Measurements from ENCODE around the gene ABHD16A. TPM values are rescaled to one million over a fixed set of nuclear protein-coding genes. Genes with fewer than 3 reads are reported as not detected.

Gene ABHD16A
- total RNA-seq, 4 donors from 2014 or later = 38.5 to 43.3 (median 40.1) TPM

DNA sequence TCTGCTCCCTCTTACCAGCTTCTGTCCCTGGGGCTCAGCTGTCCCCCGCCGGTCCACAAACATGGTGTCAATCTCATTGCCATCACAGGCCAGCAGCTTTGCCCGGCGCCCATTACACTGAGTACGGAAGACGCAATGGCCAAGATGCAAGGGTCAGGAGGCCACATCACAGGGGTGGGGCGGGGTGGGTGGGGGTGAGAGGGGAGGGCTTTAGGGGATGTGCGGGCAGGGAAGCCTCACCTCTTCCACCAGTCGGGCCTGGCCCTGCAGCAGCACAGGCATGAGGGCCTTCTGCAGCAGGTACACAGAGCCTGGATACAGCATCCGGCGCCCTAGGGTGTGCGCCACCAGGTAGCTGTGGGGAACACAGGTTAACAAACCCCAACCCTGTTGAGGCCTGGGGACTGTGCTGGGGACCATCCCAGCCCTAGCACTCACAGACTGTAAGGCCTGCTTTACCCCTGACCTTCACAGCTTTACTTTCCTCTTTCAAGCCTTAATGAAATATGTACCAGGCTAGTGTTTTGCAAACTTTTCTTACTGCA, 11.5 kb downstream of the ABHD16A start:
- Histone ChIP-seq H3K27me3 (no peaks in the 10 kb centered on the region), H3K27ac (no peak overlapping the region), H3K4me3 (no peak overlapping the region), H3K9me3 (no peaks in the 10 kb centered on the region), H3K36me3 (peaks cover 35 to 100% (median 74%) of the 10 kb centered on the region in 3 donors), H3K4me1 (no peaks in the 10 kb centered on the region)
- DNase-seq = no peak
- WGBS, 2 donors = 94 to 100% methylated on average over 1 to 3 of the region's 12 CpGs
- intact Hi-C loops (cut with DNase I) = no loop called here
- no peak for TF ChIP-seq POLR2A (IDR thresholded peaks at IDR 0.05)
- TF ChIP-seq CTCF (IDR thresholded peaks at IDR 0.05) = no peak

- H3K4me3 ChIP-seq = no peak overlapping the region
- TF ChIP-seq CTCF (IDR thresholded peaks at IDR 0.05) = no peak
- no peak for TF ChIP-seq POLR2A (IDR thresholded peaks at IDR 0.05)
- intact Hi-C loops (cut with DNase I) = no loop called here
- WGBS, 2 donors = 88 to 93% methylated on average over 6 of the region's 6 CpGs
- DNase-seq = no peak
- peaks cover 35 to 100% (median 69%) of the 10 kb centered on the region in 3 donors for H3K36me3 ChIP-seq
- no peaks in the 10 kb centered on the region for H3K9me3 ChIP-seq
- no peak overlapping the region for H3K27ac ChIP-seq
- no peaks in the 10 kb centered on the region for H3K4me1 ChIP-seq
- H3K27me3 ChIP-seq = no peaks in the 10 kb centered on the region
These were observed 12.1 kb downstream of the ABHD16A start for GRCh38 chr6:31691078-31691463.

DNA sequence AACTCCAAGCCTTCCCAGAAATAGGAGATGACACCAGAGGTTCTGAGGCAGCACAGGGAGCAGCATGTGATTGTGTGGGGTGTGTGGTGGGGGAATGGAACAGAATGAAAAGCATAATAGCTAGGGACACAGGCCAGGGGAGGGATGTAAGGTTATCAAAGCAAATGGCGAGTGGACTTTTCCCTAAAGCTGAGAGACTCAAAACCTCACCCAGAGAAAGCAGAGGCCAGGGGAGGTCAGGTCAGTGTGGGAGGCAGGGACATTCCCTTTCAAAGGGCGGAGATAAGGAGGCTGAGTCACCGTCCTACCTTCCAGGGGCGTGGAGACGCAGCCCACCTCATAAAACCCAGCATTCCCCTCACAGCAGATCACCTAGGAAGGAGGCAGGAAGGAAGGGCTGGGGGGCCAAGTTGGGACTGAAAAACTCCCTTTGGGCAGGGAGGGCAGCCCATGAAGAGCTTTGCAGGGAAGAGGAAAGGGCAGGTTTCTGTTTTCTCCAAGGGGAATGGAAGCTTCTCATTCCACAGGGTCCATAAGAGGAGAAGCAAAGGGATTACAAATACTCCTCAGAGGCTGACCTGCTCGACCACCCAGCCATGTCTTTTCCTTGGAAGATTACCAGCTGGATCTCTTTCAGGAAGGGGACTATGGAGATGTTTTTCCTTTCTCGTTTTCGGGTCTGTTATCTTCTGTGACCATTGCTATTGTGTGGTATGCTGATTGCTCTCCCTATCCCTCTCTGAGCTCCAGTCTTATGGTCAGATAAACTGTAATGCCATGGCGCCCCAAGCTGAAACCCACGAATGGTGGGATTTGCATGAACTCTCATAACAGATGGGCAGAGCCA, 12.7 kb downstream of the ABHD16A start:
- no peak for DNase-seq
- Histone ChIP-seq H3K27ac (no peak overlapping the region), H3K9me3 (no peaks in the 10 kb centered on the region), H3K27me3 (no peaks in the 10 kb centered on the region), H3K4me3 (no peak overlapping the region), H3K36me3 (peaks cover 35 to 100% (median 68%) of the 10 kb centered on the region in 3 donors), H3K4me1 (no peaks in the 10 kb centered on the region)
- WGBS, 2 donors = 60 to 64% methylated on average over 10 of the region's 10 CpGs
- intact Hi-C loops (cut with DNase I) = no loop called here
- TF ChIP-seq POLR2A (IDR thresholded peaks at IDR 0.05) (no peak), CTCF (IDR thresholded peaks at IDR 0.05) (no peak)

DNA sequence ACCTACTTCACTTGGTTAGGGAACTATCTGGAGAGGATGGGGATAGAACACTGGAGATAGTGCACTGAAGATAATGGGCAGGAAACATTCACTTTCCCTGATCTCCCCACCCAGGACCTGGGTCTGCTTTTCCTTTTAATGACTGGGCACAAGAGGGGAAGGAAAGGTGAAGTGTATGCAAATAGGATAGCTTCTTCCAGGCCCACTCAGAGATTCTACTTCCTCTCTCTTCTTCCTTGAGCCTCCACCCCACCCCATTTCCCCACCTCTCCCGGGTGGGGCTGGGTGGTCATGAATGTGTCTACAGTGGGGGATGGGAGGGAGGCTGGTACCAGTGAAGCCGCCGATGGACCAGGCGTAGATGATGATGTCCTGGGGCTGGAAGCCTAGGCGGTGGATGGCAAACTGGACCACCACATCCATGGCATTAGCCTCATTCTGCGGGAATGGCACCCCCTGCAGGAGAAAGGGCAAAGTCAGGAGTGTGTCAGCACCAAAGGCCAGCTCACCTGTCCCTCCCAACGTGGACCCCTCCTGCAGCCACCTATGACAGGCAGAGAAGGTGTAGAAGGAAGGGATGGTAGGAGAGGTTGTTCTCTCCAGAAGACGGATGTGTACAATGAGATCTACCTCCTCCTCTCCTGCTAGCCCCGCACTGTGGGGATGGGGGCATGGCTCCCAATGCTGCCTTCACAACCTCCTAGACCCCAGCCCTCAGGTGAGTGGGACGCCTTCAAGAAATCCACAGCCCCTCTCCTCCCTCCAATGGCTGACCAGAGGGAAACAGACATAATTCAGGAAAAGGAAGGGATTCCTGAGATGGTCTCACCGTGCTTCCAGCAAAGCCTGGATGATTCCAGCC, 13.6 kb downstream of the ABHD16A start:
- peaks cover 32 to 97% (median 61%) of the 10 kb centered on the region in 3 donors for H3K36me3 ChIP-seq
- H3K27me3 ChIP-seq = no peaks in the 10 kb centered on the region
- TF ChIP-seq POLR2A (IDR thresholded peaks at IDR 0.05) (no peak), CTCF (IDR thresholded peaks at IDR 0.05) (peak in 1 of 6 experiments; percentile 32)
- H3K4me3 ChIP-seq = no peak overlapping the region
- no peak overlapping the region for H3K27ac ChIP-seq
- H3K4me1 ChIP-seq = no peaks in the 10 kb centered on the region
- DNase-seq = no peak
- 65 to 82% methylated on average over 9 of the region's 11 CpGs for WGBS, 2 donors
- intact Hi-C loops (cut with DNase I) = loop anchor here (10.0 kb wide), 1 partner anchor 145 kb away; no protein-coding TSS in a partner anchor
- no peaks in the 10 kb centered on the region for H3K9me3 ChIP-seq
